ENCODE results near the gene BPIFB2.

- TF ChIP-seq CTCF (IDR thresholded peaks at IDR 0.05) (no peak), POLR2A (IDR thresholded peaks at IDR 0.05) (no peak)
Measured at GRCh38 chr20:32989507-32990283, 17.8 kb upstream of the BPIFB2 start.
